GM23338 (cell line): ENCODE measurements around the gene KLHL8. TPM values are rescaled to one million over a fixed set of nuclear protein-coding genes. Genes with fewer than 3 reads are reported as not detected.

Source experiments
- ATAC-seq: fragments of 200-7000 bp; cut with Tn5 transposase; 3 replicates; pipeline ENCODE4 v1.9.1; 2020
- DNase-seq: peaks from one replicate; pipeline ENCODE4 v3.0.0-alpha.2; 2015; ENCODE audit warnings: low spot score
- H2AFZ ChIP-seq: fragments of 200-600 bp; sonication (generic); 2 replicates; pipeline ENCODE4 v1.8.0; 2016; ENCODE audit warnings: antibody characterized with exemption, mild to moderate bottlenecking, moderate library complexity
- H3F3A ChIP-seq: fragments of 200-600 bp; sonication (generic); replicated peaks from 2 replicates; pipeline ENCODE4 v1.8.0; 2017; ENCODE audit warnings: antibody characterized with exemption, mixed run types, low read depth
- H3K27ac ChIP-seq: fragments of 200-600 bp; sonication (generic); 2 replicates; pipeline ENCODE4 v1.6.1; 2016; ENCODE audit warnings: low read depth
- H3K27me3 ChIP-seq: fragments of 200-600 bp; sonication (generic); 2 replicates; pipeline ENCODE4 v1.8.0; 2016; ENCODE audit warnings: mild to moderate bottlenecking, mixed run types, moderate library complexity; ENCODE audit not compliant: insufficient read depth
- H3K36me3 ChIP-seq: fragments of 200-600 bp; sonication (generic); 2 replicates; pipeline ENCODE4 v1.8.0; 2016; ENCODE audit warnings: mild to moderate bottlenecking; ENCODE audit not compliant: insufficient read depth
- H3K4me1 ChIP-seq: fragments of 200-600 bp; sonication (generic); 2 replicates; pipeline ENCODE4 v1.8.0; 2016; ENCODE audit warnings: mild to moderate bottlenecking, moderate library complexity; ENCODE audit not compliant: insufficient read depth
- H3K4me2 ChIP-seq: fragments of 200-600 bp; sonication (generic); 2 replicates; pipeline ENCODE4 v1.7.1; 2017; ENCODE audit warnings: mixed run types
- H3K4me3 ChIP-seq: fragments of 200-600 bp; sonication (generic); 2 replicates; pipeline ENCODE4 v1.6.1; 2016; ENCODE audit warnings: mixed run types
- H3K79me2 ChIP-seq: fragments of 200-600 bp; sonication (generic); replicated peaks from 2 replicates; pipeline ENCODE4 v1.8.0; 2017; ENCODE audit warnings: mild to moderate bottlenecking; ENCODE audit not compliant: insufficient read depth
- H3K9me2 ChIP-seq: fragments of 200-600 bp; sonication (generic); 2 replicates; pipeline ENCODE4 v1.8.0; 2017; ENCODE audit not compliant: insufficient read depth
- H4K20me1 ChIP-seq: fragments of 200-600 bp; sonication (generic); replicated peaks from 2 replicates; pipeline ENCODE4 v1.8.0; 2017; ENCODE audit warnings: mild to moderate bottlenecking; ENCODE audit not compliant: insufficient read depth
- H3K27ac Mint-ChIP-seq: 2 replicates; pipeline ENCODE4 v1.8.0; 2020; ENCODE audit warnings: inconsistent platforms, mild to moderate bottlenecking, moderate library complexity, mixed read lengths
- H3K27me3 Mint-ChIP-seq: 3 replicates; pipeline ENCODE4 v1.8.0; 2022; ENCODE audit warnings: low read depth, mild to moderate bottlenecking, moderate library complexity, mixed read lengths, inconsistent platforms; ENCODE audit not compliant: insufficient read depth, poor library complexity
- H3K36me3 Mint-ChIP-seq: 3 replicates; pipeline ENCODE4 v1.8.0; 2021; ENCODE audit warnings: low read depth, mild to moderate bottlenecking, inconsistent platforms, moderate library complexity, mixed read lengths
- H3K4me1 Mint-ChIP-seq: 3 replicates; pipeline ENCODE4 v1.8.0; 2020; ENCODE audit warnings: mild to moderate bottlenecking, inconsistent platforms, mixed read lengths
- H3K4me3 Mint-ChIP-seq: 3 replicates; pipeline ENCODE4 v1.8.0; 2021; ENCODE audit warnings: moderate library complexity, mild to moderate bottlenecking, inconsistent platforms, mixed read lengths
- H3K9me3 Mint-ChIP-seq: 3 replicates; pipeline ENCODE4 v1.8.0; 2020; ENCODE audit warnings: moderate library complexity, mild to moderate bottlenecking, inconsistent platforms, mixed read lengths
- POLR2AphosphoS5 ChIP-seq: IDR thresholded peaks from 2 replicates; pipeline ENCODE4 v1.6.1; 2016; ENCODE audit warnings: antibody characterized with exemption, low read depth
- STAT1 ChIP-seq: IDR thresholded peaks from one replicate; pipeline ENCODE4 v1.6.1; 2016; ENCODE audit warnings: antibody characterized with exemption; ENCODE audit not compliant: unreplicated experiment
- ZNF114 ChIP-seq: fragments of 250-450 bp; sonication (Bioruptor Pico); IDR thresholded peaks from 2 replicates; pipeline ENCODE4 v1.5.0; 2020; ENCODE audit warnings: mild to moderate bottlenecking, moderate library complexity
- ZNF331 ChIP-seq: fragments of 250-450 bp; sonication (Bioruptor Pico); IDR thresholded peaks from 2 replicates; pipeline ENCODE4 v1.5.0; 2020; ENCODE audit warnings: low read depth, mild to moderate bottlenecking, moderate library complexity
- polyA plus RNA-seq: library from polyadenylated mRNA; unstranded; fragments of >200 nt; fragmentation: Nextera tagmentation; extraction: Ambion mirVana; gene quantifications from 2 replicates; pipeline ENCODE4 v1.2.1, GENCODE V29; 2016
- total RNA-seq: library from RNA; depleted of rRNA; stranded (reverse); fragments of >200 nt; shearing (Covaris generic); gene quantifications from 2 replicates; pipeline ENCODE4 v1.2.3, GENCODE V29; 2014
- TF ChIP-seq, protein P1 (sequence below): IDR thresholded peaks from one replicate; pipeline ENCODE4 v1.6.1; 2018; ENCODE audit warnings: antibody characterized with exemption; ENCODE audit not compliant: unreplicated experiment
- TF ChIP-seq, protein P2 (sequence below): fragments of 250-450 bp; sonication (Bioruptor Pico); IDR thresholded peaks from 2 replicates; pipeline ENCODE4 v1.5.0; 2020; ENCODE audit warnings: mild to moderate bottlenecking, moderate library complexity

KLHL8 gene
- total and polyA plus RNA-seq, 2 experiments from 2014 or later: 3.3 to 7.2 TPM

DNA sequence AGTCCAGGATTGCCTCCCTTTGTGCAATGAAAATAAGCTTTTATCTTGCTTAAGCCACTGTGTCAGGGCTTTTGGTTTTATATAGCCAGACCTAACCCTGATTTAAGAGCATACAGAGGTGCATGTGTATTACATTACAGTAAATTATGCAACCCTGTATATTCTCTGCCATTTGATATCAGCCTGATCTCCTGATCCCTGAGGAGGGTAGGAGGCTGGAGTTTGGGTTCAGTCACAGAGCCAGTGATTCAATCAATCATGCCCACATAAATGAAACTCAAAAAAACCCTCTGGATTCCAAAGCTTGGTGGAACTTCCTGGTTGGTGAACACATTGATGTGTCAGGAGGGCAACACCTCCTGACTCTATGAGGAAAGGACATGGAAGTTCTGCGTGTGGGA, 7.3 kb upstream of the KLHL8 start:
- no peaks in the 10 kb centered on the region for H3K4me1 ChIP-seq
- no peak overlapping the region for H3K4me3 Mint-ChIP-seq
- ATAC-seq (no peak), DNase-seq (no peak)
- TF ChIP-seq STAT1 (no peak), ZNF114 (CRISPR knock-in tag) (no peak)
- TF ChIP-seq, protein P1, sequence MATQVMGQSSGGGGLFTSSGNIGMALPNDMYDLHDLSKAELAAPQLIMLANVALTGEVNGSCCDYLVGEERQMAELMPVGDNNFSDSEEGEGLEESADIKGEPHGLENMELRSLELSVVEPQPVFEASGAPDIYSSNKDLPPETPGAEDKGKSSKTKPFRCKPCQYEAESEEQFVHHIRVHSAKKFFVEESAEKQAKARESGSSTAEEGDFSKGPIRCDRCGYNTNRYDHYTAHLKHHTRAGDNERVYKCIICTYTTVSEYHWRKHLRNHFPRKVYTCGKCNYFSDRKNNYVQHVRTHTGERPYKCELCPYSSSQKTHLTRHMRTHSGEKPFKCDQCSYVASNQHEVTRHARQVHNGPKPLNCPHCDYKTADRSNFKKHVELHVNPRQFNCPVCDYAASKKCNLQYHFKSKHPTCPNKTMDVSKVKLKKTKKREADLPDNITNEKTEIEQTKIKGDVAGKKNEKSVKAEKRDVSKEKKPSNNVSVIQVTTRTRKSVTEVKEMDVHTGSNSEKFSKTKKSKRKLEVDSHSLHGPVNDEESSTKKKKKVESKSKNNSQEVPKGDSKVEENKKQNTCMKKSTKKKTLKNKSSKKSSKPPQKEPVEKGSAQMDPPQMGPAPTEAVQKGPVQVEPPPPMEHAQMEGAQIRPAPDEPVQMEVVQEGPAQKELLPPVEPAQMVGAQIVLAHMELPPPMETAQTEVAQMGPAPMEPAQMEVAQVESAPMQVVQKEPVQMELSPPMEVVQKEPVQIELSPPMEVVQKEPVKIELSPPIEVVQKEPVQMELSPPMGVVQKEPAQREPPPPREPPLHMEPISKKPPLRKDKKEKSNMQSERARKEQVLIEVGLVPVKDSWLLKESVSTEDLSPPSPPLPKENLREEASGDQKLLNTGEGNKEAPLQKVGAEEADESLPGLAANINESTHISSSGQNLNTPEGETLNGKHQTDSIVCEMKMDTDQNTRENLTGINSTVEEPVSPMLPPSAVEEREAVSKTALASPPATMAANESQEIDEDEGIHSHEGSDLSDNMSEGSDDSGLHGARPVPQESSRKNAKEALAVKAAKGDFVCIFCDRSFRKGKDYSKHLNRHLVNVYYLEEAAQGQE: no peak
- H3K27ac Mint-ChIP-seq: no peak overlapping the region
- no peaks in the 10 kb centered on the region for H3K9me3 Mint-ChIP-seq
- no peaks in the 10 kb centered on the region for H3K36me3 ChIP-seq
- no peaks in the 10 kb centered on the region for H3K4me1 Mint-ChIP-seq
- H3K9me2 ChIP-seq: no peaks in the 10 kb centered on the region
- H3K4me3 ChIP-seq: no peak overlapping the region
- no peaks in the 10 kb centered on the region for H3K36me3 Mint-ChIP-seq
- H2AFZ ChIP-seq: no peak overlapping the region
- H3K4me2 ChIP-seq: no peak overlapping the region
- H3K27me3 Mint-ChIP-seq: peaks cover 2% of the 10 kb centered on the region
- H3K79me2 ChIP-seq: no peaks in the 10 kb centered on the region
- no peaks in the 10 kb centered on the region for H3F3A ChIP-seq
- no peaks in the 10 kb centered on the region for H3K27me3 ChIP-seq
- no peaks in the 10 kb centered on the region for H4K20me1 ChIP-seq
- no peak overlapping the region for H3K27ac ChIP-seq

DNA sequence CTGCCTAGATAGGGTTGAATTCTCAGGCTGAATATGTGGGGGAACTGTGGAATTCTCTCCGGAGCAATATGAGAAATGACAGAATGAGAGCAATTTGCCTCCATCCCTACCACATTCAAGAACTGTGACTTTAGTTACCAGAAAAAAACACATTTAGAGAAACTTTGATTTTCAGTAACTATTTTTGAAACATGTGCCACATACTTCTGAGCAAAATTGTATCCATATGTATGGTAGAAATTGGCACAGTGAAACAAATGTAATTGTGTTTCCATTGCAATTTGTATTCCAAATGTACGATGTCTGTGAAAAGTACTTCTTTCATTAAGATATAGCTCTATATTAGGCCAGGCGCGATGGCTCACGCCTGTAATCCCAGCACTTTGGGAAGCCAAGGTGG, 5.5 kb upstream of the KLHL8 start:
- DNase-seq: no peak
- no peak for ATAC-seq
- Histone ChIP-seq H3K27me3 (no peaks in the 10 kb centered on the region), H3K36me3 (no peaks in the 10 kb centered on the region), H3K4me1 (no peaks in the 10 kb centered on the region), H3K79me2 (no peaks in the 10 kb centered on the region), H2AFZ (no peak overlapping the region), H4K20me1 (no peaks in the 10 kb centered on the region), H3K4me3 (no peak overlapping the region), H3K4me2 (no peak overlapping the region), H3K27ac (no peak overlapping the region), H3K9me2 (no peaks in the 10 kb centered on the region), H3F3A (no peaks in the 10 kb centered on the region)
- H3K27me3 Mint-ChIP-seq: peaks cover 2% of the 10 kb centered on the region
- H3K9me3 Mint-ChIP-seq: no peaks in the 10 kb centered on the region
- H3K4me3 Mint-ChIP-seq: no peak overlapping the region
- H3K27ac Mint-ChIP-seq: no peak overlapping the region
- no peaks in the 10 kb centered on the region for H3K4me1 Mint-ChIP-seq
- no peaks in the 10 kb centered on the region for H3K36me3 Mint-ChIP-seq
- TF ChIP-seq, protein P1: no peak
- TF ChIP-seq, protein P2, sequence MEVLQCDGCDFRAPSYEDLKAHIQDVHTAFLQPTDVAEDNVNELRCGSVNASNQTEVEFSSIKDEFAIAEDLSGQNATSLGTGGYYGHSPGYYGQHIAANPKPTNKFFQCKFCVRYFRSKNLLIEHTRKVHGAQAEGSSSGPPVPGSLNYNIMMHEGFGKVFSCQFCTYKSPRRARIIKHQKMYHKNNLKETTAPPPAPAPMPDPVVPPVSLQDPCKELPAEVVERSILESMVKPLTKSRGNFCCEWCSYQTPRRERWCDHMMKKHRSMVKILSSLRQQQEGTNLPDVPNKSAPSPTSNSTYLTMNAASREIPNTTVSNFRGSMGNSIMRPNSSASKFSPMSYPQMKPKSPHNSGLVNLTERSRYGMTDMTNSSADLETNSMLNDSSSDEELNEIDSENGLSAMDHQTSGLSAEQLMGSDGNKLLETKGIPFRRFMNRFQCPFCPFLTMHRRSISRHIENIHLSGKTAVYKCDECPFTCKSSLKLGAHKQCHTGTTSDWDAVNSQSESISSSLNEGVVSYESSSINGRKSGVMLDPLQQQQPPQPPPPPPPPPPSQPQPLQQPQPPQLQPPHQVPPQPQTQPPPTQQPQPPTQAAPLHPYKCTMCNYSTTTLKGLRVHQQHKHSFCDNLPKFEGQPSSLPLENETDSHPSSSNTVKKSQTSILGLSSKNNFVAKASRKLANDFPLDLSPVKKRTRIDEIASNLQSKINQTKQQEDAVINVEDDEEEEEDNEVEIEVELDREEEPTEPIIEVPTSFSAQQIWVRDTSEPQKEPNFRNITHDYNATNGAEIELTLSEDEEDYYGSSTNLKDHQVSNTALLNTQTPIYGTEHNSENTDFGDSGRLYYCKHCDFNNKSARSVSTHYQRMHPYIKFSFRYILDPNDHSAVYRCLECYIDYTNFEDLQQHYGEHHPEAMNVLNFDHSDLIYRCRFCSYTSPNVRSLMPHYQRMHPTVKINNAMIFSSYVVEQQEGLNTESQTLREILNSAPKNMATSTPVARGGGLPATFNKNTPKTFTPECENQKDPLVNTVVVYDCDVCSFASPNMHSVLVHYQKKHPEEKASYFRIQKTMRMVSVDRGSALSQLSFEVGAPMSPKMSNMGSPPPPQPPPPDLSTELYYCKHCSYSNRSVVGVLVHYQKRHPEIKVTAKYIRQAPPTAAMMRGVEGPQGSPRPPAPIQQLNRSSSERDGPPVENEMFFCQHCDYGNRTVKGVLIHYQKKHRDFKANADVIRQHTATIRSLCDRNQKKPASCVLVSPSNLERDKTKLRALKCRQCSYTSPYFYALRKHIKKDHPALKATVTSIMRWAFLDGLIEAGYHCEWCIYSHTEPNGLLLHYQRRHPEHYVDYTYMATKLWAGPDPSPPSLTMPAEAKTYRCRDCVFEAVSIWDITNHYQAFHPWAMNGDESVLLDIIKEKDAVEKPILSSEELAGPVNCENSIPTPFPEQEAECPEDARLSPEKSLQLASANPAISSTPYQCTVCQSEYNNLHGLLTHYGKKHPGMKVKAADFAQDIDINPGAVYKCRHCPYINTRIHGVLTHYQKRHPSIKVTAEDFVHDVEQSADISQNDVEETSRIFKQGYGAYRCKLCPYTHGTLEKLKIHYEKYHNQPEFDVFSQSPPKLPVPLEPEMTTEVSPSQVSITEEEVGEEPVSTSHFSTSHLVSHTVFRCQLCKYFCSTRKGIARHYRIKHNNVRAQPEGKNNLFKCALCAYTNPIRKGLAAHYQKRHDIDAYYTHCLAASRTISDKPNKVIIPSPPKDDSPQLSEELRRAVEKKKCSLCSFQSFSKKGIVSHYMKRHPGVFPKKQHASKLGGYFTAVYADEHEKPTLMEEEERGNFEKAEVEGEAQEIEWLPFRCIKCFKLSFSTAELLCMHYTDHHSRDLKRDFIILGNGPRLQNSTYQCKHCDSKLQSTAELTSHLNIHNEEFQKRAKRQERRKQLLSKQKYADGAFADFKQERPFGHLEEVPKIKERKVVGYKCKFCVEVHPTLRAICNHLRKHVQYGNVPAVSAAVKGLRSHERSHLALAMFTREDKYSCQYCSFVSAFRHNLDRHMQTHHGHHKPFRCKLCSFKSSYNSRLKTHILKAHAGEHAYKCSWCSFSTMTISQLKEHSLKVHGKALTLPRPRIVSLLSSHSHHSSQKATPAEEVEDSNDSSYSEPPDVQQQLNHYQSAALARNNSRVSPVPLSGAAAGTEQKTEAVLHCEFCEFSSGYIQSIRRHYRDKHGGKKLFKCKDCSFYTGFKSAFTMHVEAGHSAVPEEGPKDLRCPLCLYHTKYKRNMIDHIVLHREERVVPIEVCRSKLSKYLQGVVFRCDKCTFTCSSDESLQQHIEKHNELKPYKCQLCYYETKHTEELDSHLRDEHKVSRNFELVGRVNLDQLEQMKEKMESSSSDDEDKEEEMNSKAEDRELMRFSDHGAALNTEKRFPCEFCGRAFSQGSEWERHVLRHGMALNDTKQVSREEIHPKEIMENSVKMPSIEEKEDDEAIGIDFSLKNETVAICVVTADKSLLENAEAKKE (CRISPR knock-in tag): no peak
- TF ChIP-seq ZNF331 (no peak), POLR2AphosphoS5 (no peak)
